LHCN-M2 (cell line): ENCODE data around the gene PRSS38. TPM values are rescaled to one million over a fixed set of nuclear protein-coding genes. Genes with fewer than 3 reads are reported as not detected.

ENCODE experiments used
- total RNA-seq: library from RNA; depleted of rRNA; stranded (reverse); fragments of >200 nt; gene quantifications from 2 replicates; pipeline ENCODE4 v1.2.3, GENCODE V29; 2014; rRNA removed

Gene PRSS38
- total RNA-seq, 1 experiment from 2014 or later = not detected

Other genes starting within 250 kb of the PRSS38 start
- gene JMJD4, start 80.4 kb upstream of the PRSS38 start, total RNA-seq = 30.2 and 32.4 TPM in 2 replicates
- gene SNAP47, start 80.2 kb upstream of the PRSS38 start, total RNA-seq = 46.4 and 48.5 TPM in 2 replicates
- gene WNT9A, start 132.3 kb downstream of the PRSS38 start, total RNA-seq = 3.5 and 4.3 TPM in 2 replicates
- not detected in 2 replicates for gene WNT3A, start 191.3 kb downstream of the PRSS38 start, total RNA-seq